NK-92 treated with Interleukin-12 subunit alpha and Interleukin-12 subunit beta, amount 100 ng/mL, for 24 hours (cell line): ENCODE measurements around the gene ARHGAP9.
"Not testable (repeated sequence)": the region's sequence is repeated elsewhere in the genome, so short reads cannot be mapped to it uniquely, and the experiment has no call there.

ENCODE experiments used
- DNase-seq: peaks from one replicate; lab custom pipeline; 2025; lab: John Stamatoyannopoulos, UW

The ARHGAP9 gene

GRCh38 chr12:57479376-57480115, at the start of gene ARHGAP9:
Gene ARHGAP9 (minus strand): TSS chr12:57479866. CDS start chr12:57479406, 460 bp downstream.
- peak; percentile 60 for DNase-seq

- no peak for DNase-seq
Observed at GRCh38 chr12:57528831-57529555, 49.3 kb upstream of the ARHGAP9 start.

- DNase-seq, result no peak
Observed at GRCh38 chr12:57528176-57528575, 48.5 kb upstream of the ARHGAP9 start.

- DNase-seq, result no peak
Observed at GRCh38 chr12:57527184-57527583, 47.5 kb upstream of the ARHGAP9 start.

- no peak for DNase-seq
Observed at GRCh38 chr12:57526477-57527126, 46.9 kb upstream of the ARHGAP9 start.

- no peak for DNase-seq
Observed at GRCh38 chr12:57525615-57526383, 46.1 kb upstream of the ARHGAP9 start.

GRCh38 chr12:57524814-57525614, 45.3 kb upstream of the ARHGAP9 start:
- DNase-seq, result no peak

GRCh38 chr12:57523706-57524614, 44.3 kb upstream of the ARHGAP9 start:
- no peak for DNase-seq

GRCh38 chr12:57522887-57523705, 43.4 kb upstream of the ARHGAP9 start:
- DNase-seq, result no peak

GRCh38 chr12:57522011-57522886, 42.6 kb upstream of the ARHGAP9 start, which contains the start of gene MBD6:
Gene MBD6 (plus strand): TSS chr12:57522824. CDS start chr12:57524304, 1,480 bp downstream.
- peak; percentile 92 for DNase-seq

GRCh38 chr12:57521525-57522010, 41.9 kb upstream of the ARHGAP9 start:
- no peak for DNase-seq

GRCh38 chr12:57520053-57520818, 40.6 kb upstream of the ARHGAP9 start, which contains the start of gene DDIT3:
Gene DDIT3 (minus strand): TSS chr12:57520514. CDS start chr12:57517406, 3,108 bp downstream.
- DNase-seq, result peak; percentile 99

- DNase-seq, result peak; percentile 45
Observed at GRCh38 chr12:57519796-57520052, 40.1 kb upstream of the ARHGAP9 start.

GRCh38 chr12:57518920-57519795, 39.5 kb upstream of the ARHGAP9 start:
- no peak for DNase-seq

GRCh38 chr12:57518176-57518919, 38.7 kb upstream of the ARHGAP9 start:
- no peak for DNase-seq

- DNase-seq, result not testable (repeated sequence)
Observed at GRCh38 chr12:57517718-57518117, 38.1 kb upstream of the ARHGAP9 start.
